ENCODE measurements around the gene ISOC2. TPM values are rescaled to one million over a fixed set of nuclear protein-coding genes. Genes with fewer than 3 reads are reported as not detected.

ISOC2 gene
- total and polyA plus RNA-seq, 12 donors = 42.5 to 117 (median 50.0) TPM

DNA sequence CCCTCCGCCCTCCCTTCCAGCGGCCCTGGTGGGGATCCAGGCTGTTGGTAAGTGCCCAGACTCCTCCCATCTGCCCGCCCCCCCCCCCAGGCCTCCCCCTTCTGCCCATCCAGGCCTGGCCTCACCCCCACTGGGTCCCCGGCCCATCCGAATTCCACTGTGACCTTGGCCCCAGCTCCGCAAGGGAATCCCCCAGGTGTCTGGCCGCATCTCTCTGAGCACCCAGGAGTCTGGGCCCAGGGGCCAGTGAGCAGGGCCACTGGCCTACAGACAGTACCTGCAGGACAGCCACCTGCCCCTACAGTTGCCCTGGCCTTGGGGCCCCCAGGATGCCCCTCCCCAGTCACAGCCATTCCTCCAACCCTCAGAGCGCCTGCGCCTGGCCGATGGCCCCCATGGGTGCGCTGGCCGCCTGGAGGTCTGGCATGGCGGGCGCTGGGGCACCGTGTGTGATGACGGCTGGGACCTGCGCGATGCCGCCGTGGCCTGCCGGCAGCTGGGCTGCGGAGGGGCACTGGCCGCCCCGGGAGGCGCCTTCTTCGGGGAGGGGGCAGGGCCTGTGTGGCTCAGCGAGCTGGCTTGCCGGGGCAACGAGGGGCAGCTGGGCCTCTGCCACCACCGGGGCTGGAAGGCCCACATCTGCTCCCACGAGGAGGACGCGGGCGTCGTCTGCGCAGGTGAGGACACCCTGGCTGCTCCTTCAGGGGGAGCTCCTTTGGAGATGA lies 27.7 kb upstream of the ISOC2 start:
- 70 to 75% methylated on average over 34 to 36 of the region's 36 CpGs for WGBS, 2 donors
- Histone ChIP-seq H3K4me3 (peak overlapping the region in 1 of 10 donors; percentile 30), H3K36me3 (no peaks in the 10 kb centered on the region), H3K9me3 (no peaks in the 10 kb centered on the region), H3K4me1 (peaks cover 30 to 65% (median 51%) of the 10 kb centered on the region in 9 donors), H3K27me3 (peaks cover 0 to 19% (median 4%) of the 10 kb centered on the region in 7 donors), H3K27ac (peak overlapping the region in 8 of 10 donors; percentile 10 to 86 (median 38))
- intact Hi-C loops (cut with DNase I) = no loop called here
- TF ChIP-seq, protein P1, sequence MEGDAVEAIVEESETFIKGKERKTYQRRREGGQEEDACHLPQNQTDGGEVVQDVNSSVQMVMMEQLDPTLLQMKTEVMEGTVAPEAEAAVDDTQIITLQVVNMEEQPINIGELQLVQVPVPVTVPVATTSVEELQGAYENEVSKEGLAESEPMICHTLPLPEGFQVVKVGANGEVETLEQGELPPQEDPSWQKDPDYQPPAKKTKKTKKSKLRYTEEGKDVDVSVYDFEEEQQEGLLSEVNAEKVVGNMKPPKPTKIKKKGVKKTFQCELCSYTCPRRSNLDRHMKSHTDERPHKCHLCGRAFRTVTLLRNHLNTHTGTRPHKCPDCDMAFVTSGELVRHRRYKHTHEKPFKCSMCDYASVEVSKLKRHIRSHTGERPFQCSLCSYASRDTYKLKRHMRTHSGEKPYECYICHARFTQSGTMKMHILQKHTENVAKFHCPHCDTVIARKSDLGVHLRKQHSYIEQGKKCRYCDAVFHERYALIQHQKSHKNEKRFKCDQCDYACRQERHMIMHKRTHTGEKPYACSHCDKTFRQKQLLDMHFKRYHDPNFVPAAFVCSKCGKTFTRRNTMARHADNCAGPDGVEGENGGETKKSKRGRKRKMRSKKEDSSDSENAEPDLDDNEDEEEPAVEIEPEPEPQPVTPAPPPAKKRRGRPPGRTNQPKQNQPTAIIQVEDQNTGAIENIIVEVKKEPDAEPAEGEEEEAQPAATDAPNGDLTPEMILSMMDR (IDR thresholded peaks at IDR 0.05) = no peak
- no peak for ATAC-seq
- no peak for DNase-seq

DNA sequence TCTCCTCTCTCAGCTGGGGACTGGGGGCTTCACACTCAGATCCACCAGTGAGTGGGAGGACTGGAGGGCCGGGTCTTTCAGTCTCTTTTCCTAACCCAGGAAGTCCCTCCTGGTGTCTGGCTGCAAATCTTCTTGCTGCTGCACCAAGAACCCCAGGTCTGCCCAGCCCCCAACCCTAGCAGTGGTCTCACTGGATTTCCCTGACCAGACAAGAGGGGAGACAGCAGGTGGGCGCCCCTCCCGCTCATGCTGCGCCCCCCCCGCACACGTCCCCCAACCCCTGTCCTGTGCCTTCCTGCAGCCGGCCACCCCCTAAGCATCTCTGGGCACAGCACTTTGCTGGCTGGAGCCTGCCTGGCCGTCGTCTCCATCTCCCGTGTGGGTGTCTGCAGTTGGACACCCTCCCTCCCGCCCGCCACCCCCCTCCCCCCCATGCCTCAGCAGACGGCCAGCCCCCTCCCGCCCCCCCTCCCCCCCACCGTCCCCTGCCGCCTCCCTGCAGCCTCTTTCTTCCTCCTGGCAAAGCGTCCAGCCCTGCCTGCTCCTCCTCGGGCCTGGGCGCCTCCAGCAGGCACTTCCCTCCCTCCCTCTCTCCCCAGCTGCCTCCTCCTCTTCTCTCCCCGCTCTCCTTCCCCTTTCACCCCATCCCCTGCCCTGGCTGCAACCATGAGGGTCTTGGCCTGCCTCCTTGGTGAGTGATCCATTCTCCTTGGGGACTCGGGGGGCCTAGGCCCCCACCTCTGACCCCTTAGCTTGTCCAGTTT lies 26.7 kb upstream of the ISOC2 start, which contains the start of gene SSC5D:
TSS of gene SSC5D (plus strand) at position 513 of the 764 bp plus-strand sequence. CDS start at position 667, 154 bp downstream.
- peak within 1 kb of the TSS; percentile 78 to 95 (median 88) for H3K27ac ChIP-seq
- no peaks in the 10 kb centered on the region for H3K9me3 ChIP-seq
- peaks cover 0 to 5% (median 0%) of the 10 kb centered on the region in 9 donors for H3K36me3 ChIP-seq
- DNase-seq (peak in 1 of 2 donors; percentile 61), ATAC-seq (peak in 5 of 8 donors; percentile 5 to 18 (median 7))
- intact Hi-C loops (cut with DNase I) = no loop called here
- TF ChIP-seq, protein P1 (IDR thresholded peaks at IDR 0.05) = no peak
- H3K4me1 ChIP-seq = peaks cover 28 to 67% (median 50%) of the 10 kb centered on the region in 9 donors
- peak within 1 kb of the TSS in 6 of 10 donors; percentile 9 to 38 (median 30) for H3K4me3 ChIP-seq
- WGBS, 2 donors = 15 to 17% methylated on average over 15 to 17 of the region's 21 CpGs
- peaks cover 0 to 9% (median 4%) of the 10 kb centered on the region in 7 donors for H3K27me3 ChIP-seq

DNA sequence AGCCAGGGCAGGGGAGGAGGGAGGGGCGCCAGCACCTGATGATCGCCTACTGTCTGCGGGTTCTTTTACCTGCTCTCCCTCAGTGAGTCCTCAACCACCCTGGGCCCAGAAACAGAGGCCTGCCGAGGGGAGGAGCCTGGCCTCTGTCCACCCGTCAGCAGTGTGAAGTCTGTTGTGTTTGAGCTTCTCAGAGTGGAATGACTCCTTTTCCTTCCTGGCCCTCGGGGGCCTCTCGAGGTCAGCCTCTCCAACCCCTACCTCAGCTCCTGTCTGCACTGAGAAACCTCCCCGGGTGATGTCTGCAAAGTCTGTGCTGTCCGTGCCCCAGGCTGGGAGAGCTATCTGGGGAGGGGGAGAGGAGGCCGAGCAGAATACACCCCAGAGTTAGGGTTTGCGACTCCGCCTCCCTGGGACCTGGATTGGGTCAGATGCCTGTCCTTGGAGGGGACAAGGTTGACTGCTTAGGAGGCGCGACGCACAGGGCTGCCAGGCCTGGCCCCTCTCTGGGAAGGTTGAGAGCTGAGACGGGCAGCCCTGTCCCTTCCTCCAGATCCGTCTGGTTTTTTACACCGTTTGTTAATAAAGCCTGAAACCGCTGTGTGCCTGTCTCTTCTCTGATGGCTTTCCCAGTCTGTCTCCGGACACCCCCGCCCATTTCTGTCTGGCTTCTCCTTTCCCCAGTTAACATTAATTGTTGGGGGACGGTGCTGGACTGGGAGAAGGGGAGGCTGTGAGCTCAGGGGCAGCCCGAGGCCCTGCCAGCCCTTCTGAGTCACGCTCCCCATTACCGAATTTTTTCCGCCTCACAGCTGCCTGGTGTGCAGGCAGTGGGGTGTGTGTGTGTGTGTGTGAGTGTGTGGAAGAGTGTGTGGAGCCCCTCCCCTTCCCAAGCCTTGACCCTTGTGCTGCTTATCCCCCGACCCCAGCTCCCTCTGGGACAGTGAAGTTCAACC lies 25.8 kb upstream of the ISOC2 start:
- DNase-seq (peak in 1 of 2 donors; percentile 89), ATAC-seq (peak; percentile 20 to 81 (median 63))
- Histone ChIP-seq H3K27me3 (peaks cover 0 to 4% (median 0%) of the 10 kb centered on the region in 7 donors), H3K4me1 (peaks cover 27 to 60% (median 46%) of the 10 kb centered on the region in 9 donors), H3K36me3 (peaks cover 0 to 13% (median 6%) of the 10 kb centered on the region in 9 donors), H3K4me3 (peak overlapping the region in 6 of 10 donors; percentile 9 to 31 (median 26)), H3K27ac (peak overlapping the region; percentile 78 to 95 (median 88)), H3K9me3 (no peaks in the 10 kb centered on the region)
- TF ChIP-seq, protein P1 (IDR thresholded peaks at IDR 0.05) = no peak
- WGBS, 2 donors = 34 to 39% methylated on average over 27 of the region's 27 CpGs
- intact Hi-C loops (cut with DNase I) = no loop called here
